SK-N-SH (cell line): ENCODE data around the gene ROBO1. TPM values are rescaled to one million over a fixed set of nuclear protein-coding genes. Genes with fewer than 3 reads are reported as not detected.

Experiments used
- CTCF ChIA-PET: fragments of 300-600, 350-600 bp; formaldehyde crosslinking; extraction: SDS; loops from one replicate; lab custom pipeline; 2021; lab: Yijun Ruan, JAX
- POLR2A ChIA-PET: fragments of 350-600 bp; sonication (Branson Sonifier 250); formaldehyde crosslinking; extraction: SDS; loops from one replicate; lab custom pipeline; 2020; ENCODE audit warnings: antibody characterized with exemption, inconsistent platforms; lab: Yijun Ruan, JAX
- DNase-seq: peaks from one replicate; pipeline ENCODE4 v3.0.0; 2012
- H2AFZ ChIP-seq: fragments of 200-600 bp; sonication (generic); 2 replicates; pipeline ENCODE4 v1.8.1; 2016; ENCODE audit warnings: antibody characterized with exemption, mild to moderate bottlenecking, low read depth
- H3F3A ChIP-seq: fragments of 200-600 bp; sonication (generic); replicated peaks from 2 replicates; pipeline ENCODE3; 2016; ENCODE audit warnings: antibody characterized with exemption, mild to moderate bottlenecking; ENCODE audit not compliant: insufficient read depth
- H3K27ac ChIP-seq, 2 experiments: fragments of 200-500 bp in 1 of 2; fragments of 200-600 bp in 1 of 2; sonication (Bioruptor generic) in 1 of 2; sonication (generic), shearing (Covaris generic) in 1 of 2; 2 replicates each; pipeline versions ENCODE4 v1.5.1 to v1.6.1; 2014 to 2016; ENCODE audit warnings: low read depth in 2 of 2, inconsistent platforms in 1 of 2, low read length in 1 of 2, mild to moderate bottlenecking in 1 of 2, mixed read lengths in 1 of 2
- H3K27me3 ChIP-seq: fragments of 200-600 bp; sonication (generic), shearing (Covaris generic); 2 replicates; pipeline ENCODE4 v1.6.1; 2016; ENCODE audit warnings: mixed run types; ENCODE audit not compliant: insufficient read depth
- H3K36me3 ChIP-seq, 2 experiments: fragments of 200-500 bp in 1 of 2; fragments of 200-600 bp in 1 of 2; sonication (Bioruptor generic) in 1 of 2; sonication (generic) in 1 of 2; replicated peaks in 1 of 2; 2 replicates each; pipeline versions ENCODE3 to v1.5.1; 2014 to 2016; ENCODE audit warnings: low read length in 1 of 2, mild to moderate bottlenecking in 1 of 2; ENCODE audit not compliant: insufficient read depth in 2 of 2, control insufficient read depth in 1 of 2
- H3K4me1 ChIP-seq, 2 experiments: fragments of 200-500 bp in 1 of 2; fragments of 200-600 bp in 1 of 2; sonication (Bioruptor generic) in 1 of 2; sonication (generic), shearing (Covaris generic) in 1 of 2; 2 replicates each; pipeline versions ENCODE4 v1.5.1 to v1.6.1; 2014 to 2016; ENCODE audit warnings: low read depth in 1 of 2, low read length in 1 of 2, mixed run types in 1 of 2; ENCODE audit not compliant: insufficient read depth in 2 of 2, control insufficient read depth in 1 of 2
- H3K4me2 ChIP-seq: fragments of 200-600 bp; sonication (generic), shearing (Covaris generic); 2 replicates; pipeline ENCODE4 v1.6.1; 2017; ENCODE audit warnings: mixed run types
- H3K4me3 ChIP-seq, 2 experiments: fragments of 200-500 bp in 1 of 2; fragments of 200-600 bp in 1 of 2; sonication (Bioruptor generic) in 1 of 2; sonication (generic), shearing (Covaris generic) in 1 of 2; 2 replicates each; pipeline versions ENCODE4 v1.5.1 to v1.8.1; 2014 to 2016; ENCODE audit warnings: low read depth in 2 of 2, inconsistent platforms in 1 of 2, low read length in 1 of 2, mild to moderate bottlenecking in 1 of 2, mixed read lengths in 1 of 2, moderate library complexity in 1 of 2
- H3K79me2 ChIP-seq: fragments of 200-600 bp; sonication (generic); 2 replicates; pipeline ENCODE4 v1.8.1; 2017; ENCODE audit warnings: mild to moderate bottlenecking; ENCODE audit not compliant: insufficient read depth
- H3K9ac ChIP-seq: fragments of 200-600 bp; sonication (generic); 2 replicates; pipeline ENCODE4 v1.6.1; 2017; ENCODE audit warnings: mixed run types
- H3K9me2 ChIP-seq: fragments of 200-600 bp; sonication (generic); 2 replicates; pipeline ENCODE4 v1.6.1; 2017; ENCODE audit warnings: mixed run types
- H3K9me3 ChIP-seq: fragments of 200-600 bp; sonication (generic); 2 replicates; pipeline ENCODE4 v1.6.1; 2017; ENCODE audit warnings: mixed run types, mild to moderate bottlenecking, moderate library complexity
- H4K20me1 ChIP-seq: fragments of 200-600 bp; sonication (generic); 2 replicates; pipeline ENCODE4 v1.6.1; 2017; ENCODE audit warnings: mild to moderate bottlenecking, mixed run types; ENCODE audit not compliant: insufficient read depth
- CHD2 ChIP-seq: fragments of 150-350 bp; IDR thresholded peaks from 2 replicates; pipeline ENCODE4 v1.6.1; 2018; ENCODE audit warnings: low read length; ENCODE audit not compliant: partially characterized antibody
- ELF1 ChIP-seq: IDR thresholded peaks from 2 replicates; pipeline ENCODE4 v1.4.0; 2012
- EP300 ChIP-seq, 2 experiments: IDR thresholded peaks; 2 replicates each; pipeline versions ENCODE4 v1.4.0 to v1.6.1; 2012; ENCODE audit warnings: borderline replicate concordance in 1 of 2, low read depth in 1 of 2, low read length in 1 of 2
- FOXJ3 ChIP-seq: sonication (generic); formaldehyde crosslinking; IDR thresholded peaks from 2 replicates; pipeline ENCODE4 v1.5.1; 2020; ENCODE audit warnings: mild to moderate bottlenecking, missing genetic modification reagents
- FOXM1 ChIP-seq: IDR thresholded peaks from 2 replicates; pipeline ENCODE4 v1.4.0; 2012; ENCODE audit warnings: low read depth, mild to moderate bottlenecking
- GABPA ChIP-seq: IDR thresholded peaks from 2 replicates; pipeline ENCODE4 v1.4.0; 2012; ENCODE audit warnings: low read depth, mild to moderate bottlenecking
- GATA2 ChIP-seq: sonication (generic); formaldehyde crosslinking; IDR thresholded peaks from 2 replicates; pipeline ENCODE4 v1.5.0; 2020; ENCODE audit warnings: mild to moderate bottlenecking, missing genetic modification reagents
- JUND ChIP-seq: IDR thresholded peaks from 2 replicates; pipeline ENCODE4 v1.4.0; 2012
- MEF2A ChIP-seq: IDR thresholded peaks from 2 replicates; pipeline ENCODE4 v1.4.0; 2012; ENCODE audit warnings: low read depth, borderline replicate concordance
- MXI1 ChIP-seq: IDR thresholded peaks from 2 replicates; pipeline ENCODE4 v1.6.1; 2012; ENCODE audit warnings: mild to moderate bottlenecking, low read depth, low read length, improper control_type of control experiment
- NRF1 ChIP-seq: IDR thresholded peaks from 2 replicates; pipeline ENCODE4 v1.6.1; 2012; ENCODE audit warnings: low read depth, mild to moderate bottlenecking, low read length
- RCOR1 ChIP-seq: fragments of 150-350 bp; IDR thresholded peaks from 2 replicates; pipeline ENCODE4 v1.6.1; 2017; ENCODE audit warnings: antibody characterized with exemption, low read length
- RXRA ChIP-seq: IDR thresholded peaks from 2 replicates; pipeline ENCODE4 v1.4.0; 2012; ENCODE audit warnings: low read depth, mild to moderate bottlenecking, borderline replicate concordance
- SIN3A ChIP-seq: IDR thresholded peaks from 2 replicates; pipeline ENCODE4 v1.6.1; 2012; ENCODE audit warnings: low read depth, mild to moderate bottlenecking, low read length, moderate library complexity, borderline replicate concordance
- SMC3 ChIP-seq: IDR thresholded peaks from 2 replicates; pipeline ENCODE4 v1.6.1; 2012; ENCODE audit warnings: low read depth, low read length, improper control_type of control experiment
- TAF1 ChIP-seq: IDR thresholded peaks from 2 replicates; pipeline ENCODE4 v1.6.1; 2012; ENCODE audit warnings: low read depth, mild to moderate bottlenecking, low read length, moderate library complexity, borderline replicate concordance
- TEAD4 ChIP-seq: IDR thresholded peaks from 2 replicates; pipeline ENCODE4 v1.4.0; 2012; ENCODE audit warnings: mild to moderate bottlenecking, borderline replicate concordance; ENCODE audit not compliant: insufficient read depth
- YY1 ChIP-seq: IDR thresholded peaks from 2 replicates; pipeline ENCODE4 v1.4.0; 2012; ENCODE audit warnings: low read depth, mild to moderate bottlenecking
- WGBS: methylation state at CpG from one replicate; pipeline ENCODE4 v1.1.6; 2017; ENCODE audit warnings: low lambda C conversion rate; 5-methylcytosine and 5-hydroxymethylcytosine counted together
- polyA plus RNA-seq, 3 experiments: library from polyadenylated mRNA; depleted of rRNA; stranded (reverse); fragments of >200 nt; gene quantifications; 2 replicates each; pipeline ENCODE4 v1.2.3, GENCODE V29; 2012
- TF ChIP-seq, protein P1 (sequence below): IDR thresholded peaks from 2 replicates; pipeline ENCODE4 v1.4.0; 2012; ENCODE audit warnings: low read depth, borderline replicate concordance
- TF ChIP-seq, protein P2 (sequence below): IDR thresholded peaks from 2 replicates; pipeline ENCODE4 v1.6.1; 2012; ENCODE audit warnings: mild to moderate bottlenecking, low read depth, low read length, moderate library complexity
- TF ChIP-seq, protein P3 (sequence below): IDR thresholded peaks from 2 replicates; pipeline ENCODE4 v1.4.0; 2012; ENCODE audit warnings: low read depth, borderline replicate concordance
- TF ChIP-seq, protein P4 (sequence below): IDR thresholded peaks from 2 replicates; pipeline ENCODE4 v1.4.0; 2012; ENCODE audit warnings: low read depth

Gene ROBO1
- polyA plus RNA-seq, 1 of the 3 experiments (the other 2 are of a cell fraction), result 22.7 TPM

DNA sequence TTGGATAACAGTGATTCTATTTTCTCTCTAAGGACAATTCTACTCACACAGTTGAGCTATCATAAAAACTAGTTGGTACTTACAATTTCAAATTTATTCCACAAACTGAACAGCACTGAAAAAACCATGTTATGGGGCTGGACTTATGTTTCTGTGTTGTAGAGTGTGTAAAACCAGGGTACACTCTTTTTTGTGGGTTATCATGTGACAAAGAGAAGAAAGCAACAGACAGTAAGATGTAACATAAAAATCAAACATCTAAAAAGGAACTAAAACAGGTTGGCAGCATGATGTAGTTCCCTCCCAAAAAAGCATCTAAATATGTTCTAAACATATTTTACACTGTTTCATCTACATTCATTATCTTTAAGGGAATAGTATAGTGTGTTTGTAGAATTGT, 757.9 kb downstream of the ROBO1 start:
- Histone ChIP-seq H3K9me2 (no peaks in the 10 kb centered on the region), H3K9ac (no peak overlapping the region), H3K27me3 (no peaks in the 10 kb centered on the region), H3K9me3 (no peaks in the 10 kb centered on the region), H3K4me1 (peaks cover 6 to 25% of the 10 kb centered on the region in 2 experiments; a peak in 3 of 4 replicates), H3K36me3 (no peaks in the 10 kb centered on the region), H3K27ac (no peak overlapping the region), H3K4me2 (no peak overlapping the region), H2AFZ (no peak overlapping the region), H4K20me1 (peaks cover 7% of the 10 kb centered on the region; the same call in 1 of the 2 replicates), H3K4me3 (no peak overlapping the region), H3K79me2 (peaks cover 84% of the 10 kb centered on the region), H3F3A (no peaks in the 10 kb centered on the region)
- ChIA-PET POLR2A (no interaction called here), CTCF (interaction anchor here (1.6 to 3.3 kb wide), 2 partner anchors 8 to 22 kb away, joined by 3 to 13 read pairs; no protein-coding TSS in a partner anchor)
- TF ChIP-seq SMC3 (no peak), RCOR1 (no peak), GABPA (no peak), FOXJ3 (no peak), MXI1 (no peak), TAF1 (no peak), YY1 (no peak)
- TF ChIP-seq, protein P1, sequence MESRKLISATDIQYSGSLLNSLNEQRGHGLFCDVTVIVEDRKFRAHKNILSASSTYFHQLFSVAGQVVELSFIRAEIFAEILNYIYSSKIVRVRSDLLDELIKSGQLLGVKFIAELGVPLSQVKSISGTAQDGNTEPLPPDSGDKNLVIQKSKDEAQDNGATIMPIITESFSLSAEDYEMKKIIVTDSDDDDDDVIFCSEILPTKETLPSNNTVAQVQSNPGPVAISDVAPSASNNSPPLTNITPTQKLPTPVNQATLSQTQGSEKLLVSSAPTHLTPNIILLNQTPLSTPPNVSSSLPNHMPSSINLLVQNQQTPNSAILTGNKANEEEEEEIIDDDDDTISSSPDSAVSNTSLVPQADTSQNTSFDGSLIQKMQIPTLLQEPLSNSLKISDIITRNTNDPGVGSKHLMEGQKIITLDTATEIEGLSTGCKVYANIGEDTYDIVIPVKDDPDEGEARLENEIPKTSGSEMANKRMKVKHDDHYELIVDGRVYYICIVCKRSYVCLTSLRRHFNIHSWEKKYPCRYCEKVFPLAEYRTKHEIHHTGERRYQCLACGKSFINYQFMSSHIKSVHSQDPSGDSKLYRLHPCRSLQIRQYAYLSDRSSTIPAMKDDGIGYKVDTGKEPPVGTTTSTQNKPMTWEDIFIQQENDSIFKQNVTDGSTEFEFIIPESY, result no peak
- no peak for DNase-seq

DNA sequence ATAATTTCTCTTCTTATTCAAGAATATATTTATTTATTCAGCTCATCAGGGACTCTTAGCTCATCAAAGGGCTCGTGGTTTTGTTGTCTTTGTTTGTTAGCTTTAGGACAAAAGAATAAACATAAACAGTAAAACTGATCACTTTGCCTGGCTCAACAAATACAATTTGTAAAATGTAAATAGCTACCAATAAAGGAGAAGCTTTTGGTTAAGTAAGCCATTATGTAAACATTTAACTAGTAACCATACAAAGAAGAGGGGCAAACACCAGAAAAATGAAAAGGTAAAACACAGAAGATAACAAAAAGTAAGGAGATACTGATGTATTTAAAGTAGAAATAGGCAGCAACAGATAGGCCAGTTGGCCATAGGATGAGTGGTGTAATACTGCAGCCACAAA, 761.7 kb downstream of the ROBO1 start:
- no peak overlapping the region for H3K9ac ChIP-seq
- H3K27me3 ChIP-seq, result no peaks in the 10 kb centered on the region
- peaks cover 82% of the 10 kb centered on the region for H3K79me2 ChIP-seq
- no peaks in the 10 kb centered on the region for H3K9me2 ChIP-seq
- no peak overlapping the region for H3K27ac ChIP-seq
- no peaks in the 10 kb centered on the region for H3K9me3 ChIP-seq
- no peak overlapping the region for H3K4me2 ChIP-seq
- no peaks in the 10 kb centered on the region for H3K36me3 ChIP-seq
- peaks cover 14 to 20% of the 10 kb centered on the region in 2 experiments; a peak in 3 of 4 replicates for H3K4me1 ChIP-seq
- peaks cover 7% of the 10 kb centered on the region; the same call in 1 of the 2 replicates for H4K20me1 ChIP-seq
- ChIA-PET CTCF (no interaction called here), POLR2A (no interaction called here)
- H3F3A ChIP-seq, result peaks cover 5% of the 10 kb centered on the region
- H2AFZ ChIP-seq, result no peak overlapping the region
- 78% methylated on average over 1 of the region's 1 CpG for WGBS
- no peak overlapping the region for H3K4me3 ChIP-seq
- no peak for DNase-seq
- TF ChIP-seq FOXJ3, result no peak
- TF ChIP-seq YY1, result no peak
- no peak for TF ChIP-seq RCOR1
- TF ChIP-seq ELF1, result no peak
- TF ChIP-seq, protein P2, sequence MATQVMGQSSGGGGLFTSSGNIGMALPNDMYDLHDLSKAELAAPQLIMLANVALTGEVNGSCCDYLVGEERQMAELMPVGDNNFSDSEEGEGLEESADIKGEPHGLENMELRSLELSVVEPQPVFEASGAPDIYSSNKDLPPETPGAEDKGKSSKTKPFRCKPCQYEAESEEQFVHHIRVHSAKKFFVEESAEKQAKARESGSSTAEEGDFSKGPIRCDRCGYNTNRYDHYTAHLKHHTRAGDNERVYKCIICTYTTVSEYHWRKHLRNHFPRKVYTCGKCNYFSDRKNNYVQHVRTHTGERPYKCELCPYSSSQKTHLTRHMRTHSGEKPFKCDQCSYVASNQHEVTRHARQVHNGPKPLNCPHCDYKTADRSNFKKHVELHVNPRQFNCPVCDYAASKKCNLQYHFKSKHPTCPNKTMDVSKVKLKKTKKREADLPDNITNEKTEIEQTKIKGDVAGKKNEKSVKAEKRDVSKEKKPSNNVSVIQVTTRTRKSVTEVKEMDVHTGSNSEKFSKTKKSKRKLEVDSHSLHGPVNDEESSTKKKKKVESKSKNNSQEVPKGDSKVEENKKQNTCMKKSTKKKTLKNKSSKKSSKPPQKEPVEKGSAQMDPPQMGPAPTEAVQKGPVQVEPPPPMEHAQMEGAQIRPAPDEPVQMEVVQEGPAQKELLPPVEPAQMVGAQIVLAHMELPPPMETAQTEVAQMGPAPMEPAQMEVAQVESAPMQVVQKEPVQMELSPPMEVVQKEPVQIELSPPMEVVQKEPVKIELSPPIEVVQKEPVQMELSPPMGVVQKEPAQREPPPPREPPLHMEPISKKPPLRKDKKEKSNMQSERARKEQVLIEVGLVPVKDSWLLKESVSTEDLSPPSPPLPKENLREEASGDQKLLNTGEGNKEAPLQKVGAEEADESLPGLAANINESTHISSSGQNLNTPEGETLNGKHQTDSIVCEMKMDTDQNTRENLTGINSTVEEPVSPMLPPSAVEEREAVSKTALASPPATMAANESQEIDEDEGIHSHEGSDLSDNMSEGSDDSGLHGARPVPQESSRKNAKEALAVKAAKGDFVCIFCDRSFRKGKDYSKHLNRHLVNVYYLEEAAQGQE, result no peak
- TF ChIP-seq GATA2 (CRISPR knock-in tag), result no peak
- TF ChIP-seq, protein P3, sequence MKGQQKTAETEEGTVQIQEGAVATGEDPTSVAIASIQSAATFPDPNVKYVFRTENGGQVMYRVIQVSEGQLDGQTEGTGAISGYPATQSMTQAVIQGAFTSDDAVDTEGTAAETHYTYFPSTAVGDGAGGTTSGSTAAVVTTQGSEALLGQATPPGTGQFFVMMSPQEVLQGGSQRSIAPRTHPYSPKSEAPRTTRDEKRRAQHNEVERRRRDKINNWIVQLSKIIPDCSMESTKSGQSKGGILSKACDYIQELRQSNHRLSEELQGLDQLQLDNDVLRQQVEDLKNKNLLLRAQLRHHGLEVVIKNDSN, result no peak
- TF ChIP-seq JUND, result no peak
- TF ChIP-seq SMC3, result no peak
- TF ChIP-seq, protein P4, sequence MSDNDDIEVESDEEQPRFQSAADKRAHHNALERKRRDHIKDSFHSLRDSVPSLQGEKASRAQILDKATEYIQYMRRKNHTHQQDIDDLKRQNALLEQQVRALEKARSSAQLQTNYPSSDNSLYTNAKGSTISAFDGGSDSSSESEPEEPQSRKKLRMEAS, result no peak
- TF ChIP-seq RXRA, result no peak
- no peak for TF ChIP-seq NRF1
- no peak for TF ChIP-seq MEF2A
- TF ChIP-seq FOXM1, result no peak
- no peak for TF ChIP-seq EP300 (IDR thresholded peaks at IDR 0.05; ENCODE audit: borderline replicate concordance in 1 of 2, low read depth in 1 of 2, low read length in 1 of 2)
- TF ChIP-seq TEAD4, result no peak
- TF ChIP-seq CHD2, result no peak
- TF ChIP-seq SIN3A, result no peak
